Activated CD4-positive, alpha-beta T cell treated with anti-CD3 and anti-CD28 coated beads, Interleukin-2, amount 50 U/mL, for 24 hours (primary cell): ENCODE measurements around the gene ACTL6B.

ENCODE experiments used
- DNase-seq, 2 donors: peaks; one replicate each; pipeline ENCODE4 v3.0.0-alpha.2; 2020; ENCODE audit warnings: low read depth in 1 of 2, low spot score in 1 of 2

ACTL6B gene

DNA sequence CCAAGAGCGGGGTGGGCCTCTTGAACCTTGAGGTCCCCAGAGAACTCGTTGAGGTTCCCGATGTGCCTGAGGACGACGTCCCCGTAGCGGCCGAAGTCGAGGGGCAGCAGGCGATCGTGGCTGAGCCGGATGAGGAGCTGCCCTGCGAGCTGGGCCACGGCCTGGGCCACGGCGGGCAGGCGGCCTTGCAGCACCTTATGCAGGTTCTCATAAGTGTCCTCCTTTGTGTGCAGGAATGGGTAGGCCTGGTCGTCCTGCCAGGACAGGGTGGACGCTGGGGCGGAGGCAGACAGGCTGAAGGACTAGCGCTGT, 29.1 kb downstream of the ACTL6B start:
- no peak for DNase-seq

DNA sequence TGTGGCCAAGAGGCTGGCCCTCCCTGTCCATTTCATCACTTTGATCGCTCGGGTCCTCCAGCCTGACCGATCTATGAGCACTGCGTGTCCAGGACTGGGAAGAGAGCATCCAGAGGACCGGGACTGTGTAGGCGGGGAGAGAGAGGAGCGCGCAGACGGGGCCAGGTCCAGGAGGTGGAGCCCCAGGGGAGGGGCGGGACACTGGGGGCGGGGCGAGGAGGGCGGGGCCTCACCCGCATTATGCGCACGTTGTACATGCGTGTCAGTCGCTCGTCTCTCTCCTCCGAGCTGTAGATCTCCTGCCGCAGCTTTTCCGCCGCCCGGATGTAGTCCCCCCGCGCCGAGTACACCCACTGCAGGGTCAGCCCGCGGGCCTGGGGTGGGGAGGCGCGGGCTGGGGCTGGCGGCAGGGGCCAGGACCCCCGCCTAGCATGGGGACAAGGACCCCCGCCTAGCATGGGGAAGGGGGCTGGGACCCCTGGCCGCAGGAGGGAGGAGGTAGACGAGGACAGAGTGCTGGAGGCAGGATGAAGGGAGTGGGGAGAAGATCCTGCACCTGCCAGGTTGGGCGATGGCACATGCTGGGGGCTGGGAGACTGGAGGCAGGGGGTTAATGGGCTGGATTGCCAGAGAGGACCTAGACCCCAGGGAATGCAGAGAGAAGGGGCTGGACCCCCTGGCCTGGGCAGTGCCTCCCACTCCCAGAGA, 29.6 kb downstream of the ACTL6B start:
- peak; percentile 78 to 82 for DNase-seq

DNA sequence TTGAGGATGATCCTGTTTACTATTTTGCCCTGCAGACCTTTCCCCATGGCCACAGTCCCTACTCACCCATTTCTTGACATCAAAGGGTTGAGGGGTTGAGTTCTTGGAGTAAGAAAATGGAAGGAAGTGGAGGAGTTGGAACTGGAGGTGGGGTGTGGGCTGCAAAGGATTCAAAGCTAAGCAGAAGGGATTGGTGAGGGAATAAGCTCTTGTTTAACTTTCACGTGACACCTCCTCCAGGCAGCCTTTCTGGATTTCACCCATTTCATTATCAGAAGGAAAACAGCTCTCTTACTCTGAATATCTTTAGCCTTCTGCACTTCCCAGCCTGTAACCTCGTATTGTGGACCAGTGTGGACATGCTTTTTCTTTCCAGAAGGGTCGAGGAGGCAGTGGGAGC, 30.2 kb downstream of the ACTL6B start:
- no peak for DNase-seq

DNA sequence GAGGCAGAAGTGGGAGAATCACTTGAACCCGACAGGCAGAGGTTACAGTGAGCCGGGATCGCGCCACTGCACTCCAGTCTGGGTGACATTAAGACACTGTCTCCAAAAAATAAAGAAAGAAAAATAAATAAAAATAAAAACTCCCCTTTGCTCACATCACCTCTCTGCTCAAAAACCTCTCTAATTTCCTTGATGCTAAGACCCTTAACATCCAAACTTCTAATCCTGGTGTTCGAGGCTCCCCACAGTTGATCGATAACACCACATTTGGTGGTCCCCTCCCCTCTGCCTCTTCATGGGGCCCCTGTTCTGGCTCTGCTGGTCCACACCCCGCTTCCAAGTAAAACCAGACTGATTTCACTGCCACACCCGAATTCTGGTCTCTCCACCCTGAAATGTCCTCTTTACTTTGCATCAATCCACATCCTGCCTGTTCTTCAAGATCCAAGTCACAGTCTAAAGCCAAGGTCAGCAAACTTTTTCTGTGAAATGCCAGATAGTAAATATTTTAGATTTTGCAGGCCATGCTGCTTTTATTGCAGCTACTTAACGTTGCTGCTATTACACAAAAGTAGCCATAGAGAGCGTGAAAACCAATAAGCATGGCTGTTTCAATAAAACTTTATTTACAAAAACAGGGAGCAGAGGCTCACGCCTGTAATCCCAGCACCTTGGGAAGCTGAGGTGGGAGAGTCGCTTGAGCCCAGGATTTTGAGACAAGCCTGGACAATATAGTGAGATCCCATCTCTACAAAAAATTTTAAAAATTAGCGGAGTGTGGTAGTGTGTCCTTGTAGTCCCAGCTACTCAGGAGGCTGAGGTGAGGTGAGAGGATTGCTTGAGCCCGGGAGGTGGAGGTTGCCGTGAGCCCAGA, 32.1 kb downstream of the ACTL6B start:
- DNase-seq: no peak

DNA sequence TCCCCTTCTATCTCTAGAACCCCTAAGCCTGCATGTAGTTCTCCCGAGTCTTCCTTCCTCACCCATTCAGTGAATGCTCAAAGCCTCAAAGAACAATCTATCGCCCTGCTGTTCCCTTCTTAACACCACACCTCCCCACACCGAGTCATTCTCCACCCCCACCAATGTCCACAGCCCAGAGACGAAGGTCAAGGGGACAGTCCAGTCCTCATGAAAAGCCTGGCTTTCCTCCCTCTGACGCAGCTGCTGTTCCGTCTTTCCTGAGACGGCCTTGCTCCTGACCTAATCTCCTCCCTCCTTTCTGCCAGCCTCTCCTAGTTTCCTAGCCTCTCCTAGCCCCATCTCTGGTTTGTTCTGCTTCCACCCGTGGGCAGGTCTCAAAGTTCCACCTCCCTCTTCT, 34.7 kb downstream of the ACTL6B start:
- DNase-seq: no peak

DNA sequence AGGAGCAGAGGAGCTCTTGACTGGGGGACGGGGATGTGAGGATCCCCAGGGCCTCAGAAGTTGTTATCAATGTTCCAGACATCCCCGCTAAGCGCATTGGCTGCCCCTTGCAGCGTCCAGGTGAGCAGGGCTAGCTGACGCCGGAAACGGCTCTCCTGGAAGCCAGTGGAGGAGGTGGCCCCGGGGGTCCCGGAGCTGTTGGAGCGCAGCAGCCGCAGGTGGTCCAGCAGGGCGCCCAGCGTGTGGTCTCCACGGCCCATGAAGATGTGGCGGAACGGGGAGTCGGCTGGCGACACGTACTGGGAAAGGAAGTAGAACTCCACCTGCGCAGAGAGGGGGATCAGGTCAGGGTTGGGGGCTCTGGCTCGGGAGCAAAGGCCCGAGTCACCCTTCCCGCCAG, 35.4 kb downstream of the ACTL6B start:
- DNase-seq: no peak

DNA sequence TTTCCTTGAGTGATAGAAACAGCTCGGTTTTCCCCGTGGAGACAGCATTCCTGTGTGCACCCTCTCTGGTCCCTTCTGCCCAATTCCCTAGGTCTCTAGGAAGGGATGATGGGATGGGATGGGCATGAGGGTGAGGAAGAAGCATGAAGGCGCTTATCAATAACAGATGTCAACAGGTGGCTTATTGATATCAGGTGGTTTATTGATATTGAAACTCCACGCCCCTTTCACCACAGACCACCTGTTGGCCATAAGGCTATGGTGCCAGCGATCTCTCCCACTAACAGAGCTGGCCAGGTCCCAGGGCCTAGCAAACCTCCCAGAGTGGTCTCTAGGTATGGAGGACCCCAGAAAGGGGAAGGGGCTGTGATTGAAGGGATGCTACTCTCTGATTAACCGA, 36.0 kb downstream of the ACTL6B start:
- no peak for DNase-seq

DNA sequence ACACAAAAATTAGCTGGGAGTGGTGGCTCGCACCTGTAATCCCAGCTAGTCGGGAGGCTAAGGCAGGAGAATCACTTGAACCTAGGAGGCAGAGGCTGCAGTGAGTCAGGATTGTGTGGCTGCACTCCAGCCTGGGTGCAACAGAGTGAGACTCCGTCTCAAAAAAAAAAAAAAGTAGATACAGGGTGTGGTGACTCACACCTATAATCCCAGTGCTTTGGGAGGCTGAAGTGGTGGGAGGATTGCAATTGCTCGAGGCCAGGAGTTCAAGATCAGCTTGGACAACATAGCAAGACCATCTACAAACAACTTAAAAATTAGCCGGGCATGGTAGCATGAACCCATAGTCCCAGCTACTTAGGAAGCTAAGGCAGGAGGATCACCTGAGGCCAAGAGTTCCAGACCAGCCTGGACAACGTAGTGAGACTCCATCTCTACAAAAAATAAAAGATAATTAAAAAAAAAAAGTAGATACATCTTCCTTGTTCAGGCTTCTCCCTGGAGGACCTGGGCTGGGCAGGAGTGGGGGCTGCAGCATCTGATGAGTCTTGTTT, 41.9 kb downstream of the ACTL6B start:
- no peak for DNase-seq

DNA sequence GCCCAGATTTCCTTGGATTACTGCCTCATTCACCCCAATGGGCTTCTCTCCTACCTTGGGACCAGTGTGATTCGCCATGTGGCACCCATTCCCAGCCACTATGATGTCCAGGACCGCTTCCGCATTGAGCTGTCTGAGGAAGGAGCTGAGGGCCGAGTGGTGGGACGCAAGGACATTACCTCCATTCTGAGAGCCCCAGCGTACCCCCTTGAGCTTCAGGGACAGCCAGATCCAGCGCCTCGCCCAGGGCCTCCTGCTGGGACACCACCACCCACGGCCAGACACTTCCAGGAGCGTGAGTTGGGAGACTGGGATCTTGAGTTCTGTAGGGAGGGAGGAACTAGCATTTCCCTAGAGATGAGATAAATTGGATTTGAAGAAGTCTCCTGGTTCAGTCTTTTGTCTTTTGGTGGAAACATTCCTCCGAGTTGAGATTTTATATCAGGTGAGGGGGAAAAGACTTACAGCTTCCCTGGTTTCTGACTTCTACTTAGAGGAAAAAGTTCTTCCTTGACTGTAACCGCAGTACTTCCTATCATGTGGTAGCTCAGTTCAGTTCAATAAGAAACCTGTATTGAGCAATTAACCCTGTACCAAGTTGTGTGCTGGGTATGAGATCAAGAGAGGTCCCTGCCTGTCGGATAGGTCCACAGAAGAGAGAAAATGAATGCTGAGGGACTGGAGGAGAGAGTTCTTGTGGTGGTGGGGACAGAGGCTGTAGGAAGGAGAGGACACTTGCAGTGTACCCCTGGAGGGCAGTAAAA, 42.7 kb downstream of the ACTL6B start:
- no peak for DNase-seq

DNA sequence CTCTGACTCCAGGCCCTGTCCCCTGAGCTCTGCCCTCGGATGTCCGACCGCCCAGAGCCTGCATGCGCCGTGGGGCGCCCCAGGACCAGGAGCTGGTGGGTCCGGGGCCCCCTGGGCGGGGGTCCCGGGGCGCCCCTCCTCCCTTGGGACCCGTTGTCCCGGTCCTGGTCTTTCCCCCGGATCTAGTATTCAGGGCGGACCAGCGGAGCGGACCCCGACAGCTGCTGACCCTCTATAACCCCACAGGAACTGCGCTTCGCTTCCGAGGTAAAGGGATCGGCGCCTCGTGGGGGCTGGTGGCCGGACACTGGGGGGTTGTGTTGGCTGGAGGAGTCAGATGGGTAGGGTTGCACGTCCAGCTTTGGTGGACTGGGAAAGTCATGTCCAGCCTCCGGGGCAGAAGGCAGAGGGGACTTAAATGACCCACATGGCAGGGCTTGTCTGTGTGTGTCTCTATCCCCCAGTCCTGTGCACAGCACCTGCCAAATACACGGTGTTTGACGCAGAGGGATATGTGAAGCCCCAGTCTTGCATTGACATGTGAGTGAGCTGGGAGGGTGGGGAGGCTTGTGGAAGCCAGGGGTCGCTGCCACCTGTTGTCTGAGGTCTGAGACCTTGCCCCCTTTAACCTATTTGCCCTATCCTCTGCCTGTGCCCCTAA, 43.4 kb downstream of the ACTL6B start:
- DNase-seq: no peak

DNA sequence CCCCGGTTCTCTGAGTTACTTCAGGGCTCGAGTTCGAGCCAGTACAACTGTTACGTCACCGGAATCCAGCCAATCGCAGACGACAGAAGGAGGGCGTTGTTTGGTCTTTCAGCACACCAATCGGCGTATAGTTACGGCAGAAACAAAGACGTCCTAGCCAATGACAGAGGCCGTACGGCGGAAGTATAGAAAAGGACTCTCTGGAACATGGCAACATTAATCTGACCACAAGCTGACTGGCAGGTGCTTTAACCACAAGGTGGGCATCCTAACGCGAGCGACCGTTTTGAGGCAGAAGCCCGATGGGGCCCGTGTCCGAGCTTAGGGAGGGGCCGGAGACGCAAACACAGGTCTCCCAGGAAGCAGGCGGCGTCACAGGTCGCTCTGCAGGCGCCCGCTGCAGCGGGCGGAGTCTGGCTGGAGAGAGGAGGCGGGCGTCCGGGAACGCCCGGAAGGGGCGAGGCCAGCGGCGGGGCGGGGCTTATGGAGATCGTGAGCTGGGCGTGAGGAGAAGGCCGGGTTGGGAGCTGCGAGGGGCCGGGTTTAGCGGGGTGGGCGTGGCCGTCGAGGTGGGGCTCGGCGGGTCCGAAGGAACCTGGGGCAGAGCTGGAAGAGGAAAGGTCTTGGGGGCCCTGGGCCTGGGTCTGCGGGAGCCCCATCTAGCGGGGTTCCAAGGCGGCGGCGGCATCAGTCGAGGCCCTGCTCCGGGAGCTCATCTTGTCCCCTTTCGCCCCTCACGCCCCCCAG, 44.1 kb downstream of the ACTL6B start, which contains the start of gene MOSPD3:
MOSPD3 (plus strand) TSS at position 558 of the 747 bp plus-strand sequence. CDS start 252 bp downstream, outside the sequence.
- DNase-seq: peak; percentile 96 to 97

DNA sequence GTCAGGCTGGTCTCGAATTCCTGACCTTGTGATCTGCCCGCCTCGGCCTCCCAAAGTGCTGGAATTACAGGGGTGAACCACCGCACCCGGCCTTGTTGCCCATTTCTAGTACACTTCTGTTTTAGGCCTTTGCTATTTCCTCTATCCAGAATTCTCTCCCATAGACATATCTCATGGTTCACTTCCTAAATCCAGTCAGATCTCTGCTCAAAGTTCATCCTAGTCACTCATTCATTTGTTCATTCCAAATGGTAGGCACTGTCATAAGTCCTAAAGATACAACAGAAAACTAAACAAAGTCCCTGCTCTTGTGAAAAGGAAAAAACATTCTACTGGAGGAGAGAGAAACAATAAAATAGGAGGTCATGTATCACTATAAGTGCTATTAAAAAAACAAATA, 46.3 kb downstream of the ACTL6B start:
- DNase-seq: no peak

DNA sequence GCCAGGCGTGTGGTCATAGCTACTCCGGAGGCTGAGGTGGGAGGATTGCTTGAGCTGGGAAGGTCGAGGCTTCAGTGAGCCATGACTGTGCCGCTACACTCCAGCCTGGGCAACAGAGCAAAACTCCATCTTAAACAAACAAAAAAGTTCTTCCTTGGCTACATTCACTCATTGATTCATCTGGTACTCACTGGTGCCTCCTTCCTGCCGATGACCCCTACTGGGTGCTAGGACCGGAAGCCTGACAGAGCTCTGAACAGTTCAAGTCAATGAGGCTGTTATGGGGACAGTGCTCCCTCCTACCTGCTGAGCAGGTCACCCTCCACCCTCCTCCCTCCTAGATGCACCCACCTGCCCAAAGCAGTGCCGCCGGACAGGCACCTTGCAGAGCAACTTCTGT, 49.1 kb downstream of the ACTL6B start:
- no peak for DNase-seq

DNA sequence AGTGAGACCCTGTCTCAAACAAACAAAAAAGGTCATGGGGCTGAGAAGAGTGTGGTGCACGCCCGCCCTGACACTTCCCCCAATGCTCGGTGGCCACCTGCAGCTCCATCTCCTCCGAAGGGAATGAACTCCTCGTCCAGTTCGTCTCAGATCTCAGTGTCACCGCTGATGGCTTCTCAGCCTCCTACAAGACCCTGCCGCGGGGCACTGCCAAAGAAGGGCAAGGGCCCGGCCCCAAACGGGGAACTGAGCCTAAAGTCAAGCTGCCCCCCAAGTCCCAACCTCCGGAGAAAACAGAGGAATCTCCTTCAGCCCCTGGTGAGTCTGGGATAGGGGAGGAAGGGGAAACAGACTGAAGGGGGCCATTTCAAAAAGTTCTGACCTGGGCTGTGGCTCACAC, 49.9 kb downstream of the ACTL6B start:
- DNase-seq: no peak

DNA sequence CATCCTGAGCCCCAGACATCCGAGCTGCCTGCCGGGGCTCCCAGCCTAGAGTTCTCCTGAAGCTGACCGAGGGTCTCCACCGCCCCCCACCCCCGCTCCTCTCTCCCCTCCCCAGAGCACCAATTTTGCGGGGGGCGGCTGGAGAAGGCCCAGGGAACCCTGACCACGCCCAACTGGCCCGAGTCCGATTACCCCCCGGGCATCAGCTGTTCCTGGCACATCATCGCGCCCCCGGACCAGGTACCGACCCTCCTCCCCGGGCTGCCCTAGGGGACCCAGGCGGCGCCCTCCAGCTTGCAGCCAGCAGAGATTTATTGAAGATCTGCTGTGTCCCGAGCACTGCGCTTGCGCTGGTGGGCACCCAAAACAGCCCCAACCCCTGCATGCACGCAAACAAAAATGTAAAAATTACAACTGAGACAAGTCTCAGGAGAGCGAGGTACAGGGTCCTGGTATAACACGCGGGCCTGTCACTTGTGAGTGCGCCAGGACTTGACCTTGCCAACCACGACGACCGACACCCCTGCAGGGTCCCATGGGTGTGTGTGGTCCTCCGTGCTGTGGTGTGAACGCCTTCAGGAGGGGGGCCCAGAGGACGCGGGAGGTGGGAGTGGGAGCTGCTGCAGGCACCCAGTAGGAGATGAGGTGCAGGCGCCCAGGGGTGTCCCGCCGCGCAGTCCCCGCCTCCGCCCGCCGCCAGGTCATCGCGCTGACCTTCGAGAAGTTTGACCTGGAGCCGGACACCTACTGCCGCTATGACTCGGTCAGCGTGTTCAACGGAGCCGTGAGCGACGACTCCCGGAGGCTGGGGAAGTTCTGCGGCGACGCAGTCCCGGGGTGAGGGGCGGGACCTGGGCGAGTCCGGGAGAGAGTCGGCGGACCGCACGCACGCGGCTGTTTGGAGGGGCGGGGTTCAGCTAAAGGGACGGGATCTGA, 51.0 kb downstream of the ACTL6B start:
- DNase-seq: no peak

DNA sequence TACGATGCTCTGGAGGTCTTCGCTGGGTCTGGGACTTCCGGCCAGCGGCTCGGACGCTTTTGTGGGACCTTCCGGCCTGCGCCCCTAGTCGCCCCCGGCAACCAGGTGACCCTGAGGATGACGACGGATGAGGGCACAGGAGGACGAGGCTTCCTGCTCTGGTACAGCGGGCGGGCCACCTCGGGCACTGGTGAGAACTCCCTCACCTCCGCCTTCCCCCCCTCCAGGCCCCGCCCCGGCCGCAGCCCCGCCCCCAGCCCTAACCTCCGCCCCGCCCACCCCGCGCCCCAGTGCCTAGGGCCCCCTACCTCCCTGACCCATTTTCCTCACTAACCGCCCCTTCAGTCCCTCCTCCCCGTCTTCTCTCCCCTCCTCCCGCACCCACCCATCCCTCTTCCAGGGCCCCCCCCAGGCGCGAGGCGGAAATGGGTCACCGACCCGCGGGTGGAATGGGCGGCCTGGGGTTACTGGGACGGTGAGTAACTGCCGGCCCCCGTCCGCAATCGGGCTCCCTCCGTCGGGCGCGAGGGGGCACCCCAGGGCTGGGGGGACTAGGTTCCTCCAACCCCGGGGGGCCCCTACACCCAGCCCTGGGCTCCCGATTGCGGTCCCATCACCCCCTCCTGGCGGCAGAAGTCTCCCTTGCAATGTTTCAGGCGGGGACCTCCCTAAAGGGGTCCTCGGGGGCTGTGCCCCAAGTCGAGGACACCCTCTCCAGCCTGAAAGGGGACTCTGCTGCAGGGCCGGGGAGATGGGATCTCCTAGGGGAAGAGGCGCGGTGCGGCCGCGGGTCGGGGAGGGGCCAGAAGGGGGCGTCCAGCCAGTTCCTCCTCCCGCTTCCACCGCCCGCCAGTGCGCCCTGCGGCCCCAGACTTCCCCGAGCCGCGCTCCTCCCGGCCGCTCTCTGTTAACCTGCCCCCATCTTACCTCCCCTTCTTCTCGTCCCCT, 51.9 kb downstream of the ACTL6B start:
- DNase-seq: peak; percentile 45

DNA sequence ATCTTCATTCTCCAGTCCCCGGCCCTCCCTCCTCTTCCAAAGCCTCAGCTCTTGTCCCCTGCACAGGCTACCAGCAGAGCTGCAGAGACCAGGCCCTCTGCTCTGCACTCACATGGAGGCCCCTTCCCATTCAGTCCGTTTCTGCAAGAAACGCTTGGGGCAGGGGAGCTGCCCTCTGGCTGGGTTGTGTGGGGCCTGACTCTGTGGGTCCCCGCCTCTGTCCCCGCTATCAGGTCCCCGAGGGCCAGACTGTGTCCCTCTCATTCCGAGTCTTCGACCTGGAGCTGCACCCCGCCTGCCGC, 52.6 kb downstream of the ACTL6B start:
- no peak for DNase-seq
